T-helper 1 cell (primary cell): ENCODE results near the gene ACOD1.

ENCODE experiments used
- DNase-seq, 5 donors: peaks; one replicate each; pipeline ENCODE4 v3.0.0-alpha.2; 2012 to 2020

The ACOD1 gene

GRCh38 chr13:76992548-76993001 is 44.3 kb downstream of the ACOD1 start:
- DNase-seq = peak in 2 of 5 donors; percentile 10 to 11

GRCh38 chr13:76993021-76993420 is 44.7 kb downstream of the ACOD1 start:
- DNase-seq = no peak

GRCh38 chr13:76993473-76993872 is 45.2 kb downstream of the ACOD1 start:
- DNase-seq = no peak

GRCh38 chr13:76994281-76994680 is 46.0 kb downstream of the ACOD1 start:
- DNase-seq = no peak

GRCh38 chr13:77000475-77000874 is 52.2 kb downstream of the ACOD1 start:
- DNase-seq = no peak

- no peak for DNase-seq
These were observed 53.2 kb downstream of the ACOD1 start for GRCh38 chr13:77001540-77001939.

GRCh38 chr13:77001963-77002587 is 53.8 kb downstream of the ACOD1 start:
- DNase-seq = no peak

- no peak for DNase-seq
These were observed 54.4 kb downstream of the ACOD1 start for GRCh38 chr13:77002590-77003190.
